IPS-18a (cell line): Measurements from ENCODE around the gene FGF3.

Experiments used
- H3K27ac ChIP-seq: one replicate; pipeline ENCODE4 v1.5.1; 2013; ENCODE audit warnings: low read length
- H3K27me3 ChIP-seq: one replicate; pipeline ENCODE4 v1.6.1; 2013; ENCODE audit warnings: mild to moderate bottlenecking, low read length; ENCODE audit not compliant: control insufficient read depth, insufficient read depth
- H3K36me3 ChIP-seq: one replicate; pipeline ENCODE4 v1.6.1; 2013; ENCODE audit warnings: low read depth, low read length; ENCODE audit not compliant: control insufficient read depth
- H3K4me1 ChIP-seq: one replicate; pipeline ENCODE4 v1.6.1; 2013; ENCODE audit warnings: low read depth, low read length; ENCODE audit not compliant: control insufficient read depth
- H3K4me3 ChIP-seq: one replicate; pipeline ENCODE4 v1.5.1; 2013; ENCODE audit warnings: low read length
- H3K9ac ChIP-seq: one replicate; pipeline ENCODE4 v1.6.1; 2013; ENCODE audit warnings: mild to moderate bottlenecking, low read length, moderate library complexity
- H3K9me3 ChIP-seq: one replicate; pipeline ENCODE4 v1.6.1; 2013; ENCODE audit warnings: low read depth, low read length; ENCODE audit not compliant: control insufficient read depth

The FGF3 gene

GRCh38 chr11:69799582-69799981 is 19.6 kb downstream of the FGF3 start:
- no peaks in the 10 kb centered on the region for H3K9me3 ChIP-seq
- no peaks in the 10 kb centered on the region for H3K36me3 ChIP-seq
- H3K27me3 ChIP-seq: no peaks in the 10 kb centered on the region
- no peak overlapping the region for H3K9ac ChIP-seq
- H3K4me3 ChIP-seq: no peak overlapping the region
- H3K27ac ChIP-seq: no peak overlapping the region
- H3K4me1 ChIP-seq: no peaks in the 10 kb centered on the region

DNA sequence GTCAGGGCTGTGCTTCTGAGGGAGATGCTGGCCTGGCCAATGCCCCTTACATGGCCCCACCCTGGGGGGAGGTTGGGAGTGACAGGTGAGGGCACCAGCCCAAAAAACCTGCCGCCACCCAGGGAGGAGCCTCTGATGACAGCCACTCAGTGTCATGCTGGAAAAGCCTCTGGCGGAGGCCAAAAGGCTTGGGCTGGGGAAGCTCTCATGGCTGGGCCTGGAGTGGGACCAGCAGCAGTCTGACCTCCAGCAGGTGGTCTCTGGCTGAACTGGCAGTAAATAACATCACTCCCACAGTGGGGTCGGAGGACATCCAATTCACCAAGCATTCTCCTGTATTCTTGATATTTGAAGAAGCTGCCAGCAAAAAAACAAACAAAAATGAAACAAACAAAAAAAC is 20.1 kb downstream of the FGF3 start:
- Histone ChIP-seq H3K36me3 (no peaks in the 10 kb centered on the region), H3K27ac (no peak overlapping the region), H3K27me3 (no peaks in the 10 kb centered on the region), H3K4me1 (no peaks in the 10 kb centered on the region), H3K4me3 (no peak overlapping the region), H3K9me3 (no peaks in the 10 kb centered on the region), H3K9ac (no peak overlapping the region)

- Histone ChIP-seq H3K36me3 (no peaks in the 10 kb centered on the region), H3K4me1 (no peaks in the 10 kb centered on the region), H3K9me3 (no peaks in the 10 kb centered on the region), H3K9ac (no peak overlapping the region), H3K4me3 (no peak overlapping the region), H3K27me3 (no peaks in the 10 kb centered on the region), H3K27ac (no peak overlapping the region)
Measured at GRCh38 chr11:69797737-69798528, 21.3 kb downstream of the FGF3 start.

DNA sequence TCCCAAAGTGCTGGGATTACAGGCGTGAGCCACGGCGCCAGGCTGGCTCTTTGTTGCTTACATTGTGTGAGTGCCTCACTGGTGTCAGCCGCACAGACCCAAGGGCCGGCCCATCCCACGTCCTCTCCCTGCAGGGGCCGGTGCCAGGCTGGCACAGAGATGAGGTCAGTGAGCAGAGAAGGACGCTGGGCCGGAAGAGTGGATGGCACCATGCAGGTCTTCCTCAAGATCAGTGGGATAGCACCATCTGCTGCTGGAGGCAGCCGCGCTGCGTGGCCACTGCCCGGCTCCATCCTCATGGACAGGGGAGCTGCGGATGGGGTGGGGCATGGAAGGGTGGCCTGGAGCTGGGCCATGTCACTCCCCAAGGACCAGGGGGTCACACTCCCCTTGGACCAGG is 22.1 kb downstream of the FGF3 start:
- Histone ChIP-seq H3K4me1 (no peaks in the 10 kb centered on the region), H3K9ac (no peak overlapping the region), H3K27me3 (no peaks in the 10 kb centered on the region), H3K4me3 (no peak overlapping the region), H3K9me3 (no peaks in the 10 kb centered on the region), H3K36me3 (no peaks in the 10 kb centered on the region), H3K27ac (no peak overlapping the region)

DNA sequence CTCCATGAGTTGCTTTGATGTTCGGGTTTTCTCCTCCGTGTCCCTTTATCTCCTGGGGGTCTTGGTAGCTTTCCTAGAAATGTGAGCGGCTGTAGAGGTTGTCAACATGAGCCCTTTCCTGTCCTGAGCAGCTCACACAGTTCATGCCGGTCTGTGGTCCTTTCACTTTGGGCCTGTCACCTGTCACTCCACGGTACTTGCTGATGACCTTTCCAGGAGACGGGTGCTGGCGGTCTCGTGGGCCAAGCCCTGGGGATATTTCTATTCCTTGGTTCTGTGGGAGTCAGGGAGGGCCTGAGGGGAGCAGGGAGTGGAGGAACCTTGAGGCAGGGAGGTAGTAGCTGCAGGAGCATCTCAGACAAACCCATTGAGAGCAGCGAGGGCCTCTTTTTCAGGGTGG is 23.2 kb downstream of the FGF3 start:
- no peaks in the 10 kb centered on the region for H3K4me1 ChIP-seq
- no peaks in the 10 kb centered on the region for H3K27me3 ChIP-seq
- H3K4me3 ChIP-seq: no peak overlapping the region
- no peak overlapping the region for H3K9ac ChIP-seq
- H3K36me3 ChIP-seq: no peaks in the 10 kb centered on the region
- H3K9me3 ChIP-seq: no peaks in the 10 kb centered on the region
- no peak overlapping the region for H3K27ac ChIP-seq

GRCh38 chr11:69791276-69792180 is 27.7 kb downstream of the FGF3 start:
- Histone ChIP-seq H3K27me3 (no peaks in the 10 kb centered on the region), H3K36me3 (no peaks in the 10 kb centered on the region), H3K4me1 (no peaks in the 10 kb centered on the region), H3K9ac (no peak overlapping the region), H3K9me3 (no peaks in the 10 kb centered on the region), H3K27ac (no peak overlapping the region), H3K4me3 (no peak overlapping the region)

DNA sequence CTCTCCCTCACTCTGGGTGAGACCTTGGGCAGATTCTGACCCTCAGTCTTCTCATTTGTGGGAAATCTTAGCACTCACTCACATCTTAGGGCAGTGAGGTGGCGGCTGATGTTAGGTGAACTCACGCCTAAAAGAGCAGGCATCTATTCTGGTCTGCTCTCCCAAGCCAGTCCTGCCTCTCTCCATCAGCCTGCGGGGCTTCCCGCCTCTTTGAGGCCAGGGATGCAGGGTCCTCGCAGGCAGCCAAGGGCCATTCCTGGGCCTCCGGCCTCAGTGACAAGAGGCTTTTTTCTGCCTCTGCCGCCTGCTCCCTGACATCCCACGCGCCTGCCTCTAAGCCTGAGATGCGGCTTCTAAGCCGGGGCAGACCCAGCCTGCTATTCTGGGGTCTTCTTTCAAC is 30.3 kb downstream of the FGF3 start:
- H3K9me3 ChIP-seq: no peaks in the 10 kb centered on the region
- H3K27ac ChIP-seq: no peak overlapping the region
- H3K4me1 ChIP-seq: no peaks in the 10 kb centered on the region
- H3K36me3 ChIP-seq: no peaks in the 10 kb centered on the region
- H3K9ac ChIP-seq: no peak overlapping the region
- no peak overlapping the region for H3K4me3 ChIP-seq
- no peaks in the 10 kb centered on the region for H3K27me3 ChIP-seq

DNA sequence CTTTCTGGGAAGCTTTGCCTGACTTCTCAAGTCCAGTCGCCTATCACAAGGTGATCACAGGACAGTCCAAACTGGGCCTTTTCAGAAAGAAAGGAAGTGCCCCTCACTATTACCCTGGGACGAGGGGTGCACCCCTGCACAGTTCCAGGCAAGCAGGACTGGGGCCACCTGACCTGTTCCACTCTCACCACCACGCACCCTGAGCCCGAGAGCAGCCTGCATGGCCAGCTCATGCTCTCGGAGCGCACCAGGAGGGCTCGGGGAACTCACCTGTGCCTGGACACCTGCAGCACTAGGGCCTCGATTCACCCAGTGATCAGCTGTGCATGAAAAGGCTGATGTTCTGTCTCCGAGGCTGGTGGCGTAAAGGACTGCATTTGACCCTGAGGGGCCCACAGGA is 31.3 kb downstream of the FGF3 start:
- Histone ChIP-seq H3K4me1 (no peaks in the 10 kb centered on the region), H3K9me3 (no peaks in the 10 kb centered on the region), H3K27ac (no peak overlapping the region), H3K27me3 (no peaks in the 10 kb centered on the region), H3K4me3 (no peak overlapping the region), H3K36me3 (no peaks in the 10 kb centered on the region), H3K9ac (no peak overlapping the region)

DNA sequence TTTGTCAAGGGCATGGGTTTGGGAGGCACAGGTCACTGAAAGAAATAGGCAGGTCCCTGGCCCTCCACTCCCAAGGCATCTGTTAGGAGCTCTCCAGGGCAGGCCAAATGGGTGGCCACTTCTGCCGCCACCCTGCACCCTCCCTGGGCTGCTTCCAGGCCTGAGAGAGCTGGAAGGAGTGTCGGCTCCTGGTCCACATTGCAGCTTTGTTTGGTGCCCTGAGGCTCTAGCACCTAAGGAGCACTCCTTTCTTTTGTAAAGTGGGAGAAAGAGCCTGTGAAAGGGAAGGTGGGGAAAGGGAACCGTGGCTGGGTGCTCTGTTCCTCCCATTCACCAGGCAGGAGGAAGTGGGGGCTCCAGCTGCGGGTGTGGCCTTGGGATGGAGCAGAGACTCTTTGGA is 31.8 kb downstream of the FGF3 start:
- Histone ChIP-seq H3K36me3 (no peaks in the 10 kb centered on the region), H3K9me3 (no peaks in the 10 kb centered on the region), H3K4me3 (no peak overlapping the region), H3K4me1 (no peaks in the 10 kb centered on the region), H3K27me3 (no peaks in the 10 kb centered on the region), H3K9ac (no peak overlapping the region), H3K27ac (no peak overlapping the region)

GRCh38 chr11:69781241-69781640 is 38.0 kb downstream of the FGF3 start:
- Histone ChIP-seq H3K27ac (no peak overlapping the region), H3K36me3 (no peaks in the 10 kb centered on the region)

GRCh38 chr11:69778373-69778772 is 40.8 kb downstream of the FGF3 start:
- Histone ChIP-seq H3K27ac (no peak overlapping the region), H3K27me3 (peaks cover 44% of the 10 kb centered on the region), H3K4me1 (peaks cover 11% of the 10 kb centered on the region), H3K4me3 (no peak overlapping the region), H3K36me3 (no peaks in the 10 kb centered on the region), H3K9me3 (no peaks in the 10 kb centered on the region), H3K9ac (no peak overlapping the region)

More at GRCh38 chr11:69781241-69781640, 38.0 kb downstream of the FGF3 start:
- Histone ChIP-seq H3K4me1 (no peaks in the 10 kb centered on the region), H3K9ac (no peak overlapping the region), H3K27me3 (peaks cover 15% of the 10 kb centered on the region), H3K9me3 (no peaks in the 10 kb centered on the region), H3K4me3 (no peak overlapping the region)
